ENCODE results near the gene NPDC1. TPM values are rescaled to one million over a fixed set of nuclear protein-coding genes. Genes with fewer than 3 reads are reported as not detected.

NPDC1 gene
- total and polyA plus RNA-seq, 12 donors, result 5.1 to 311 (median 43.3) TPM

DNA sequence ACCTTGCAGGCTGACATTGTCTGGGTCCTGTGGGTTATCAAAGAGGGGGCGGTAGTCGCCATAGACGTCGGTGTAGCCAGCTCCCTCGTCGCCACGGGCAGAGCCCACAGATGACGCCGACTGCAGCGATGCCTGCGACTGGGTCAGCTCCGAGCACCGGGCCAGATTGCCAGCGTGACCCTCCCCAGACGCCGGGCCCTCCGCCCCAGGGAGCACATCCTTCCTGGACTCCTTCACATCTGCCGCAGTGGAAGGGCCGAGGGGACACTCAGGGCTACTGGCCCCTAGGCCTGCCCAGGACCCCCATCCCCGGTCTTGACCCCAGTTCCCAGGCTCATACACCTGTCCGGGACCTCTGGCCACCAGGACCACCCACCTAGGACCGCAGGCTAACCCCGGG is 31.8 kb downstream of the NPDC1 start:
- Histone ChIP-seq H3K4me3 (no peak overlapping the region), H3K4me1 (replicated peaks in 1 of 2) (no peaks in the 10 kb centered on the region), H3K9me3 (replicated peaks in 1 of 3) (no peaks in the 10 kb centered on the region), H3K27ac (no peak overlapping the region), H3K27me3 (no peaks in the 10 kb centered on the region), H3K36me3 (replicated peaks in 1 of 2) (peaks cover 0 to 49% of the 10 kb centered on the region in 2 donors)
- 92 to 96% (median 93%) methylated on average over 20 to 23 of the region's 23 CpGs; no CpG with 5 or more reads in 1 of the 4 donors for WGBS, 4 donors
- no peak for DNase-seq
- no peak for TF ChIP-seq POLR2A (IDR thresholded peaks at IDR 0.05)
- TF ChIP-seq, protein P1, sequence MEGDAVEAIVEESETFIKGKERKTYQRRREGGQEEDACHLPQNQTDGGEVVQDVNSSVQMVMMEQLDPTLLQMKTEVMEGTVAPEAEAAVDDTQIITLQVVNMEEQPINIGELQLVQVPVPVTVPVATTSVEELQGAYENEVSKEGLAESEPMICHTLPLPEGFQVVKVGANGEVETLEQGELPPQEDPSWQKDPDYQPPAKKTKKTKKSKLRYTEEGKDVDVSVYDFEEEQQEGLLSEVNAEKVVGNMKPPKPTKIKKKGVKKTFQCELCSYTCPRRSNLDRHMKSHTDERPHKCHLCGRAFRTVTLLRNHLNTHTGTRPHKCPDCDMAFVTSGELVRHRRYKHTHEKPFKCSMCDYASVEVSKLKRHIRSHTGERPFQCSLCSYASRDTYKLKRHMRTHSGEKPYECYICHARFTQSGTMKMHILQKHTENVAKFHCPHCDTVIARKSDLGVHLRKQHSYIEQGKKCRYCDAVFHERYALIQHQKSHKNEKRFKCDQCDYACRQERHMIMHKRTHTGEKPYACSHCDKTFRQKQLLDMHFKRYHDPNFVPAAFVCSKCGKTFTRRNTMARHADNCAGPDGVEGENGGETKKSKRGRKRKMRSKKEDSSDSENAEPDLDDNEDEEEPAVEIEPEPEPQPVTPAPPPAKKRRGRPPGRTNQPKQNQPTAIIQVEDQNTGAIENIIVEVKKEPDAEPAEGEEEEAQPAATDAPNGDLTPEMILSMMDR (IDR thresholded peaks at IDR 0.05), result no peak
- intact Hi-C loops (cut with DNase I), result no loop called here

DNA sequence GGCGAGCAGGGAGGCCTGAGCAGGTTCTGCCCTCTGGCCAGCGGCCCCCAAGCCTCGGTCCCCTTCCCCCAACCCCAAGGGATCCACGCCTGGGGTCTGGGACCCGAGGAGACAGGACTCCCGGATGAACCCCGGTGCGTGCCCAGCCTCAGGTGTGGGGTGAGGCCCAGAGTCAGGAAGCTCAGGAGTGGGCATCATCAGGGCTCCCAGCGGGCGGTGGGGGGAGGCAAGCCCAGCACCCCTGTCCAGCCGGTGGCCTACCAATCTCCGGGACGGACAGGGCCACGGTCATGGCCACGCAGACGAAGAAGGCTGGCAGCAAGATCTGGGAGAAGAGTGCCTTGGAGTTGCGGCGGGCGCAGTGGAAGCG is 32.4 kb downstream of the NPDC1 start:
- no peak overlapping the region for H3K27ac ChIP-seq
- TF ChIP-seq POLR2A (IDR thresholded peaks at IDR 0.05), result no peak
- TF ChIP-seq, protein P1 (IDR thresholded peaks at IDR 0.05), result no peak
- H3K4me1 ChIP-seq (replicated peaks in 1 of 2), result no peaks in the 10 kb centered on the region
- intact Hi-C loops (cut with DNase I), result no loop called here
- DNase-seq, result no peak
- peaks cover 0 to 49% of the 10 kb centered on the region in 2 donors for H3K36me3 ChIP-seq (replicated peaks in 1 of 2)
- no peak overlapping the region for H3K4me3 ChIP-seq
- no peaks in the 10 kb centered on the region for H3K27me3 ChIP-seq
- no peaks in the 10 kb centered on the region for H3K9me3 ChIP-seq (replicated peaks in 1 of 3)
- WGBS, 4 donors, result 80 to 96% (median 94%) methylated on average over 2 to 20 of the region's 20 CpGs

DNA sequence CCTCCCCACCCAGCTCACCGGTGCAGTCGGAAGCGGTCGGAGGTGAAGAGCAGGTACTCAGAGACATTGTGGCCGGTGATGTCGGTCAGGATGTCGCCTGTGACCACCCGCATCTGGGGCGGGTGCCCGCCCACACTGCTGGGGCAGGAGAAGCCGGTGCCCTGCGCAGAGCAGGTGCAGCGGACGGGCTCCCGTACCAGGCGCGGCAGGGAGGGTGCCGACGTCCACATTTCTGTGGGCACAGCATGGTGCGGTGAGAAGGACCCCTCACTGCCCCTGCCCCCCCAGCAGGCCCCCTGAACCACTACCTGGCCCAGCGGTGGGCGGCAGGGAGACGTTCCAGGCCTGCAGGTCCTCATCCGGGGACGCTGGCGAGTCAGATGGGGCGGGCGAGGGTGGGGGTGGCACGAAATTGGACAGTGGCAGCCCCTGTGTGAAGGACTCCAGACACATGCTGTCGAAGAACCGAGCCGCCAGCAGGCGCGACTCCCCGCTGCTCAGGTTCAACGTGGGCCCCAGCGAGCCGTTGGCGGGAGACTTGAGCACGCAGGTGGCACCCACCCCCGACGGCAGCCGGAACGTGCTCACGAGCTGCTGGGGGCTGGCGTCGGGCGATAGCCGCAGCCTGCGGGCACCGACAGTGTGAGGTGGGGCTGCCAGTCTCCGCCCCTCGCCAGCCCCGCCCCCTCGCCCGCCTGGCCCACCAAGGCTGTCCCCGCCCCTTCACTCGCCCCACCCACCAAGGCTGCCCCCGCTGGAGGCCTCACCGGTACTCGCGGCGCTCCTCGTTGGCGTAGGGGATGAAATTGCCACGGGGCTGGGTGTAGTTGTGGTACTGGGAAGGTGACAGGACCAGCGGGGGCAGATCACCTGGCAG is 33.0 kb downstream of the NPDC1 start:
- no peaks in the 10 kb centered on the region for H3K9me3 ChIP-seq (replicated peaks in 1 of 3)
- no peak overlapping the region for H3K4me3 ChIP-seq
- intact Hi-C loops (cut with DNase I), result no loop called here
- H3K27ac ChIP-seq, result no peak overlapping the region
- DNase-seq, result no peak
- 84 to 100% (median 90%) methylated on average over 2 to 67 of the region's 67 CpGs for WGBS, 4 donors
- TF ChIP-seq, protein P1 (IDR thresholded peaks at IDR 0.05), result no peak
- no peak for TF ChIP-seq POLR2A (IDR thresholded peaks at IDR 0.05)
- H3K4me1 ChIP-seq (replicated peaks in 1 of 2), result no peaks in the 10 kb centered on the region
- H3K27me3 ChIP-seq, result no peaks in the 10 kb centered on the region
- H3K36me3 ChIP-seq (replicated peaks in 1 of 2), result peaks cover 0 to 51% of the 10 kb centered on the region in 2 donors

DNA sequence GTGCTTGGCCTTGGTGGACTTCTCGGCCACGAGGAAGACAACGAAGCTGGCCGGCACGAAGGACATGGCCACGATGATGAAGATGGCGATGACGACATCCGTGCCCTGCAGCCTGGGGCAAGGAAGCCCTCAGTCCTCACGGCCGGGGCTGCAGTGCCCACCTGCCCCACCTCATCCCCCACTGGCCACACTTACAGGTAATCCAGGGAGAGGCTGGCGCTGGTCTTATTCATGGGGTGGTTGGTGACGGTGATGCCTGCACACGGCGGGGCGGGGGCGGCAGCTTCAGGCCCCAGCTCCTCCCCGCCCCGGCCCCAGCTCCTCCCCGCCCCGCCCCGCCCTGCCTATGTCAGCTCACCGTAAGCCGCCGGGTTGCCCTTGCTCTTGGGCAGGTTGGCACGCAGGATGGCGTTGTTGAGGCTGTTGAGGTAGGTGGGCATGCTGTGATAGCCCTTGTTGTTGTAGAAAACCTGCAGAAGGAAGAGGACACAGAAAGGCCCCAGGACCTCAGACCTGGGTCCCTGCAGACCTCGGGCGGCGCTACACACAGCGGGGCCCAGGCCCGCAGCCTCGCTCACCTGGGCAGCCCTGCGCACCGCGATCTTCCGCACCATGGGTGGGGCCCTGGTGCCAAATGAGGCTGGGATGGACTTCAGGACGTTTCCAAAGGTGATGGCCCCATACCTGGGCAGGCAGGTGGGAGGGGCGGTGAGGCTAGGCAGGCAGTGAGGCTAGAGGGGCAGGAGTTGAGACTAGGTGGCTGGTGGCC is 33.9 kb downstream of the NPDC1 start:
- Histone ChIP-seq H3K27me3 (no peaks in the 10 kb centered on the region), H3K9me3 (replicated peaks in 1 of 3) (no peaks in the 10 kb centered on the region), H3K27ac (no peak overlapping the region), H3K4me1 (replicated peaks in 1 of 2) (no peaks in the 10 kb centered on the region), H3K36me3 (replicated peaks in 1 of 2) (peaks cover 0 to 43% of the 10 kb centered on the region in 2 donors), H3K4me3 (no peak overlapping the region)
- WGBS, 4 donors, result 91 to 94% (median 94%) methylated on average over 21 to 39 of the region's 39 CpGs
- TF ChIP-seq, protein P1 (IDR thresholded peaks at IDR 0.05), result no peak
- intact Hi-C loops (cut with DNase I), result no loop called here
- DNase-seq, result no peak
